GM19043 (cell line): ENCODE data around the gene HECTD4.

Source experiments
- ATAC-seq: cut with Tn5 transposase; IDR thresholded peaks from one replicate; pipeline ENCODE4 v1.9.1; 2021; ENCODE audit warnings: low read depth; ENCODE audit not compliant: unreplicated experiment

The HECTD4 gene

DNA sequence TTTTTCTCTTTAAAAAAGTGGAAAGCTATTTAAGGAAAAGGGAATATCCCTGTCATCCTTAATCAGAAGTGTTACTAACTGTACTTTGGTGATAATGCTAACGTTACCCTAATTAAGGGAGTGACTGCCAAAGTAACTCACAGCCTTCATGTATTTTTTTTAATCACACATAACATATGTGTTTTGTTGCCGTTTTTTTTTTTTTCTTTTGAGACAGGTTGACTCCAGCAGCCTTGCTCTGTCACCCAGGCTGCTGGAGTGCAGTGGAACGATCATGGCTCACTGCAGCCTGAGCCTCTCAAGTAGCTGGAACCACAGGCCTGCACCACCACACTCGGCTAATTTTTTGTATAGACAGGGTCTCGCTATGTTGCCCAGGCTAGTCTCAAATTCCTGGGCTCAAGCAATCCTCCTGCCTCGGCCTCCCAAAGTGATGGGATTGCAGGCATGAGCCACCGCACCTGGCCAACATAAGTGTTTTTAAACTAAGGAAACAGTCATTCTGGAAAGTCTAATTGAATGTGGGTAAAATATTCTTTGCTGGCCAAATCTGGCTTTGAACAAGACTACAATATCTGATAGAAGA, 56.5 kb downstream of the HECTD4 start:
- no peak for ATAC-seq

- no peak for ATAC-seq
These were observed 57.1 kb downstream of the HECTD4 start for GRCh38 chr12:112325157-112325556.

DNA sequence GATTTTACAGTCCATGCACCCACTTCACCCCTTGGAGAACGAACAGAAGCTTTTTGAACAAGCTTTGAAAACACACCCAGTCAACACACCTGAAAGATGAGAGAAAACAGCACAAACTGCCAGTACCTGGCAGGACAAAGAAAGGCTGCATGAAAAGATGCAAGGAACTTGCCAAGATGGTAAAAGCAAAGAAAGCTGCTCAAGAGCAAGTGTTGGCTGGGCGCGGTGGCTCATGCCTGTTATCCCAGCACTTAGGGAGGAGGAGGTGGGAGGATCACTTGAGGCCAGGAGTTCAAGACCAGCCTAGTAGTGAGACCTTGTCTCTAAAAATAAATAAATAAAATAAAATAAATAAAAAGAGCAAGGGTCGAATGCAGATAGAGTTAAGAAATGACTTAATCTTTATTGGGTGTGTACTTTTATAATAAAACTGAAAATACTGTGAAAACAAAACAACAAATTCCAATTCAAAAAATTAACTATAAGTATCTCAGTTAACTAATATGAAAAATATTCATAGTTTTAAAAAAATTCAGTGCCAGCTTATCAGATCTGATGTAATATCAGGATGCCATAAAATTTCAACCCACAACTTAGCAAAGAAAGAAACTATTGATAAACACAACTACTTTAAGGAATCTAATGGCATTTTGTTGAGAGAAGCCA, 59.2 kb downstream of the HECTD4 start:
- ATAC-seq, result no peak

DNA sequence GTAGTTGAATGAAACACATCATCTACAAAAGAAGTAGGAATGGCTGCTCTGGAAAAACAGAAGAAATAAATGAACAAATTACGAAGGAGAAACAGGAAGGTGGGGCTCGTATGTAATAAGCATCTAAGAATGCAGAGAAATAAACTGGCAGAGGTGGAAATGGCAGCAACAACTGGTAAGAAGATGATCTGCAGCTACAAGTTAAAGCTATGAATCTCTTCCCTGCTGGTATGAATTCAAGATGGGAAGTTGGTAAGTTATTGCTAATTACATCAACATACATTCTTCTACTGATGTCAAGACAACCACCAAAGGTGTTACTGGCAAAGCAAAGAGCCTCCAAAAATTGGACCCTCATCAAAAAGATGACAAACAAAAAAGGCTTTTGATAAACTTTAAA, 59.8 kb downstream of the HECTD4 start:
- no peak for ATAC-seq

- no peak for ATAC-seq
These were observed 61.0 kb downstream of the HECTD4 start for GRCh38 chr12:112321245-112321644.

- no peak for ATAC-seq
These were observed 62.8 kb downstream of the HECTD4 start for GRCh38 chr12:112319395-112319794.

- no peak for ATAC-seq
These were observed 64.8 kb downstream of the HECTD4 start for GRCh38 chr12:112317481-112317880.

GRCh38 chr12:112314981-112315380, 67.2 kb downstream of the HECTD4 start:
- ATAC-seq, result no peak

GRCh38 chr12:112309797-112310196, 72.4 kb downstream of the HECTD4 start:
- no peak for ATAC-seq

GRCh38 chr12:112308652-112309051, 73.6 kb downstream of the HECTD4 start:
- no peak for ATAC-seq

DNA sequence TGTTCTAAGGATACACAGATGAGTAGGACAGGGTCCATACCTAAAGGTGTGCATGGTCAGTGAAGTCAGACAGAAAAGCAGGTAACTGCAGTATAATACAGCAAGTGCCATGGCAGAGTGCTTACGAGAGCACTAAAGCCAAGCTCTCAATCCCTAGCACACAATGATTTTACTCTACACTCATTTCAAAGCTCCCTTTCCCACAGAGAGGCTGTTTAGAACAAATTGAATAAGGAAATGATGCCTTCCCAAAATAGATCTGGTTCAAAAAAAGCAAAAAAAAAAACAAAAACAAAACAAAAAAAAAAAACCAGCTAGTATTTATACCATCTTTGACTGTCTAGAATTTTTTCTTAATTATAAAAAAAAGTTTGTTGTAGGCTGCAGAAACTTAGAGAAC, 74.1 kb downstream of the HECTD4 start:
- no peak for ATAC-seq

DNA sequence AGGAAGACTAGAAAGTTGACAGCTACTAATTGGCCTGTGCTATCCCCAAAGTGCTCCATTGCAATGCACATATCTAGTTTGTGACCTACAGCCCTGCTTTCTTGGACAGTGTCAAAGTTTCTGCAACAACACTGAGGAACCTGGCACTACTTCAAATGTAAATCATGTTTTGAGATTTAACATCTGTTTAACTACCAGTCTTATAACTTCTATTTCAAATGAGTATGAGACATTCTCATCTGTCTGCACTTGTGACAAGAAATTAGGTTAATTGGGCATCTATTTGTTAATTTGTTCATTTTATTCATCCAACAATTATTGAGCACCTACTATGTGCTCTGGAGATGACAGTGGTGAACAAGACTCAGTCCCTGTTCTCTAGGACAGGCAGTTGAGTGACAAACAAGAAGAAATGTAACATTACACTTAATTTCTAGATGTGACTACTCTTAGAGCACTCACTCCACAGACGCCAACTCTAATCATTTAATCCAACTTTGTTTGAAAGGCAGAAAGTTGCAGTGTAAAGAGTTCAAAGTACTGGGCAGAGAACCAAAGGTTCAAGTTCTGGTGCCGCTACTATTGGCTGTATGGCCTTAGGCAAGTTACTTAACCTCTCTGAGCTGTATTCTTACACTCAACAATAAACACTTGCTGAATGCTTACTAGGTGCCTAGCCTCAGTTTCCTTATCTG, 74.8 kb downstream of the HECTD4 start:
- ATAC-seq, result no peak

DNA sequence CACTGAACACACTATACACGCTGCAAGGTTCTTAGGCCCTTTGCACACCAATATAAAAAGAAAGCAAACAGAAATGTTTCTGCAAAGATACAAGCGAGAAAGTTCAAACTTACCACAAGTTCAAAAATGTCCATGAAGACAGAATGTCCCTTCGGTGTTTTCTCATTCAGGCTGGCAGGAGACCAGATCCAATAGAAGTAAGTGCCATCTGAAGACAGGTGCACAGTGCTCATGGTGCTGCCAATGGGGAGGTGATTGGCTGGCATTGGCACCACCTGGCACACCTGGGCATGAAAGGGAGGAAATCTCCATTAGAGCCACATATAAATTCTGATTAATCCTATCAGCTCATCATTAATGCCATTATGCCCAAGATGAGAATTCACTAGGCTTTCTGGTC, 76.3 kb downstream of the HECTD4 start:
- no peak for ATAC-seq

- ATAC-seq, result no peak
These were observed 77.8 kb downstream of the HECTD4 start for GRCh38 chr12:112304436-112304835.

DNA sequence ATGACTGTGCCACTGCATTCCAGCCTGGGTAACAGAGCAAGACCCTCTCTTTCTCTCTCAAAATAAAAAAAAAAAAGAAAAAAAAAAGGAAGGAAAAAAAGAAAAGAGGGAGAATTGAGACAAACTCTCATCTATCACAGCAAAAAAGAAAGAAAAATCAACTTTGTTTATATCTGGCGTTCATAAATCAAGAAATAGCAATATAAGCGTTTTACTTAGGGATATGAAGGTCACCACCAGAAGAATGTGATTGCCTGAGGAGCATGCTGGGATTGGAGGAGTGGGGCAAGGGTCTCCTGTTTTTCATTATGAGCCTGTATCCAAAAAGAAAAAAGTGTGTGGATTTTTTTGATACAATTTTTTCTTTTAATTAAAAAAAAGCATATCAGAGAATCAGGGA, 78.4 kb downstream of the HECTD4 start:
- ATAC-seq, result no peak

DNA sequence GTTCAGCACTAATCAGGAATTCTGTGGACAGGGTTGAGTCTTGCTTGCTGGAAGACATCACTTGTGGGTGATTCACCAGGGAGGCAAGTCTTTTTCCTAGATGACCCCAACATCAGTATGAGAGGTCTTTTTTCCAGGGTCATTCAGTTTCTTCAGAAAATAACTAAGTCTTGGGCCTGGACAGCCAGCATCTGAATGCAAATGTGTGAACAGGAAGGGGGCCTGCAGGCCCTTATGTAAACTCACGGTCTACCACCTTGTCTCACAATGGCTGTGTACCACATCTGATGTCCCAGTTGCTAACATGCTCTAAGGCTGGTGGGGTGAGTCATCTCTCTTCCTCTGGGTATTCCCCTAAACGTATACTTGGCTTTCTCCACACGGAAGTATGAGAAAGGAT, 79.2 kb downstream of the HECTD4 start:
- ATAC-seq, result peak; percentile 99

DNA sequence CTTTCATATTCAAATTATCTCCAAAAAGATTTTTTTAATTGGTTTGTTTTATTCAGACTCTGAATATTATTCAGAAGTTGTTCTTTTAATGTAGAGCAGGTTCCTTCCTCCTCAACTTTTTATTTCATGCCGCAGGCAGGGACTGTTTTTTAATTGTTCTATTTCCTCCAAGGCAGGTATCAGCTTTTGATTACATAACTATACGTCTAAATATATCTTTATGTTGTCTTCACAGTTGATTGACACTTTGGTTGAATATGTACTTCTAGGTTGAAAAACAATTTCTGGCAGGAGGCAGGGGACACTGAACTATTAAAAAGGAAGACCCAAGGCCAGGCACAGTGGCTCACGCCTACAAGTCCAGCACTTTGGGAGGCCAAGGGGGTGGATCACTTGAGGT, 82.5 kb downstream of the HECTD4 start:
- ATAC-seq, result no peak

- no peak for ATAC-seq
These were observed 85.0 kb downstream of the HECTD4 start for GRCh38 chr12:112297188-112297587.

GRCh38 chr12:112296183-112296582, 86.0 kb downstream of the HECTD4 start:
- ATAC-seq, result no peak

- ATAC-seq, result no peak
These were observed 87.4 kb downstream of the HECTD4 start for GRCh38 chr12:112294793-112295192.

- ATAC-seq, result no peak
These were observed 93.6 kb downstream of the HECTD4 start for GRCh38 chr12:112288638-112289037.
